ENCODE measurements around the gene WWOX. TPM values are rescaled to one million over a fixed set of nuclear protein-coding genes. Genes with fewer than 3 reads are reported as not detected.

WWOX gene
- total RNA-seq, 2 experiments from 2014 or later: 15.9 to 18.1 TPM

DNA sequence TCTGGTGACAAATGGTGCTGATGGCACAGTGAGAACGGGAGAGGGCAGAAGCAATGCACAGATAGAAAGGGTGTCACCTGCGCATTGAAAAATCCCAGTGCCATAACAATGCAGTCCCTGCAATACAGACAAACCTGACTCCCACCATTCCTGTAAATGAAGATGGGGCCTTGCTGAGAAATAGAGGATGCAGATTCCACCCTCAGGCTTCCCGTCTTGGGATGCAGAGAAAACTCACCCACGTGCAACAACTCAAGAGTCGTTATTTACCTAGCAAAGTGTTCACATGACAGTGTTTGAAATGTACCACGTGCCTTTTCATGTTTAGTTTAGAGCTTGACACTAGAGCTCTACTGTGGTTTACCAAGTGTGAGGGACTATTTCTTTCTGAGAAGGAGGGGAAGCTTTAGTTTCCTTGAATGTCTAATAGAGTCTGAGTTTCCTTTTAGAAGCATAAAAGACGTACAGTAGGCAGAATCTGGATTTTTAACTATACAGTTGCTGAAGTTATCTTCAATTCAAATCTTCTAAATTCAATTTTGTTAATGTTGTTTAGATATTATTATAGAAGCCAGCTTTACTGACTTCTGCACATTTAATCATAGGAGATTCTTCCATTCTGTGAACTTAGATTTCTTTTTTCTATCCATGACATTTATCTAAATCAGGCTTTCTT lies 35.6 kb downstream of the WWOX start:
- ChIA-PET CTCF (interaction anchor here (0.9 kb wide), 1 partner anchor 13 kb away, joined by 3 read pairs; no protein-coding TSS in a partner anchor), POLR2A (no interaction called here)

DNA sequence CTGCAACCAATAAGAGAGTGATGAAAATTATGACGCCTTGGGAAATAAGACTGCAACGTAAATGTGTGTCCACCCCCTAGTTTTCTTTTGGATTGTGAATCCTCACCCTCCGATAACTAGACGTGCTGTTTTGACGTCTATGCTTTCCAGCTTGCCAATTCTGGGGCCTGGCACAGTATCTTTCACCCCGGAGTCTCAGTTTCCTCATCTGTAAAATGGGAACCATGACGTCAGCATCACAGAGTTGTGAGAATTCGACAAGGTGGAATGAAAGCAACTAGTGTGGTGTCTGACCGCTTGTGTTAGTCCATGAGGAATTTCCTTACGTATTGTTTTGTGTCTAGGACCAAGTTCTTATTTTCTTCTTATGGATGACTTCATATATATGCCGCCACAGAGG lies 37.7 kb downstream of the WWOX start:
- ChIA-PET POLR2A (no interaction called here), CTCF (no interaction called here)

DNA sequence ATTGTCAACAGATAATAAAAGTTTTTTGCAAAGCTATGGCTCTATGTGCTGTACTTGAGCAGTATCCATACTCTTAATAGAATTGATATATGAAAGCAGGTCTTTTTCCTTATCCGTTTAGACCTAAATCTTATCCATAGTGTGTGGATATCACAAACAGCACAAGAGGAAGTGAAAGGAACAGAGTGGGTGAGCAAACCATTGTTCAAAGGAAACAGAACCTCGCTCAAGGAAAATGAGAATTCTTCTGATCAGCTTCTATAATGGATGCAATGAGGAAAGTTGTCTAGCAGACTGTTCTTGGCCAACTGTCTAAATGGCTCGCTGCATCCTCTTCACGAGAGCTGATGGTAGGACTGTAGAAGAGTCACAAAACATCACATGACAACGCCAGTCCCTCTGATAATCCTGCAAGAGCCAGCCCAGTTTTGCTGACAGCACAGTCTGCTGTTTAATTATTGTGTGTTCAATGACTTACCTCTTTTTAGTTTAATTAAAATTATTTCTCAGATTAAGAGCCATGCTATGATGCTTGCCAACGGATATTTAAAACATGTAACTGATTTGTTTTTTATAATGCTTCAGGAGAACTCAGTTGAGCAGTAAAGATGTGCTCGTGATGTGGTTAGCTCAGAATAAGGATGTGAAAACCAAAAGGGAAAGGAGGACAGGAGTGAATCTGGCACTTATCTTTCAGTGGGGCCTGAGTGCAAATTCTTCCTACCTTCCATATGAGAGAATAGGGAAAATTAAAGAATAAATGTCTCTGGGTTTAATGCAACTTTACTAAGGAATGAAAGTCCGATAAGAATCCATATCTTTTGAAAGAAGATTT lies 38.5 kb downstream of the WWOX start:
- ChIA-PET CTCF (no interaction called here), POLR2A (no interaction called here)

GRCh38 chr16:78140818-78141466 lies 41.5 kb downstream of the WWOX start:
- ChIA-PET POLR2A (no interaction called here), CTCF (no interaction called here)

DNA sequence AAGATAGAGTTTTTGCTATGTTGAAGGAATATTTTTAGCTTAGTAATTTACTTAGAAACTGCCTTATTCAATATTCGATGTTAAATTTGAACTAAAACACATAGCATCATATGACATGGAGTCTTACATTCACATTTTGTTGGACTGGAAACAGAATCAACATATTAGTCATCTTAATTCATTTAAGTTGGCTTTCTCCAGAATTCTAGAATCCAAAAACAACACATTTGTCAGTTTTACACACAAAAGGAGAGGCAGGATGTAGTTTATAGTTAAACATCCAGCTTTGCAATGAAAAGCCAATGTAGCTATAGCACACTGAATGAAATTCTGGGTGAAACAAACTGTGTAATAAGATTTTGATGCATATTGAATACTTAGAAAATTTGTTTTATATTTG lies 43.3 kb downstream of the WWOX start:
- ChIA-PET CTCF (no interaction called here), POLR2A (no interaction called here)

- CTCF ChIA-PET: no interaction called here
- POLR2A ChIA-PET: no interaction called here
Observed at GRCh38 chr16:78146807-78147206, 47.4 kb downstream of the WWOX start.

DNA sequence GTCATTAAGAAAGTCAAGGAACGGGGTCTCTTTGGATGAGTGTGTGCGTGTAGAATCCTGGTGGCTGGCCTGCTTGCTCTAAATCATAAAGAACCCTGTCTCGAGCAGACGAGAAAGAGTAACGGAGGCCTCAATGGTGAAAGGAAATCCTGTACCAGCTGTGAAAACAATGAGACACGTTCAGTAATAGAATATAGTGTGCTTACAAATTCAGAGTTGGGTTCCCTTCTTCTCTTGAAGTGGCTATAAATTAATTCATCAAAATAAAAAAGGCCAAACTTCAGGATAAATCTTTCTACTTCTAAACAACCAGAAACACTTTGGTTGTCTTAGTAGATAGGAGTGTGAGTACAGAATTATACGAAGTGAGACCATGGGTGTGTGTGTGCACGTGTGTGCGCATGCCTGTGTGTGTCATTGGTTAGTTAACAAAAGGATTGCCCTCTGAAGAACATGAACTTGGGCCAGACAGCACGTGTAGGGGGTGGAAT lies 48.5 kb downstream of the WWOX start:
- ChIA-PET POLR2A (no interaction called here), CTCF (no interaction called here)

DNA sequence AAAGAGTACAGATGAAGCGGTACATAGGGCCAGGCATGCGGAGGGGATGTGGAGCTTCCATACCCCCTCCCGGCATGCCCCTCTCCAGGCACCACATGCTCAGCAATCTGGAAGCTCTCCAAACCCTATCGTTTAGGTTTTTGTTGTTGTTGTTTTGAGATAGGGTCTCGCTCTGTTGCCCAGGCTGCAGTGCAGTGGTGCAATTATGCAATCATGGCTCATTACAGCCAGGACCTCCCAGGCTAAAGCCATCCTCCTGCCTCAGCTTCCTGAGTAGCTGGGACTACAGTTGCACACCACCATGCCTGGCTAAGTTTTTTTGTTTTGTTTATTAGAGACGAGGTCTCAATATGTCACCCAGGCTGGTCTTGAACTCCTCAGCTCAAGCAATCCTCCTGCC lies 50.8 kb downstream of the WWOX start:
- ChIA-PET CTCF (interaction anchor here (1.0 kb wide), 1 partner anchor 10 kb away, joined by 3 read pairs; no protein-coding TSS in a partner anchor), POLR2A (no interaction called here)

DNA sequence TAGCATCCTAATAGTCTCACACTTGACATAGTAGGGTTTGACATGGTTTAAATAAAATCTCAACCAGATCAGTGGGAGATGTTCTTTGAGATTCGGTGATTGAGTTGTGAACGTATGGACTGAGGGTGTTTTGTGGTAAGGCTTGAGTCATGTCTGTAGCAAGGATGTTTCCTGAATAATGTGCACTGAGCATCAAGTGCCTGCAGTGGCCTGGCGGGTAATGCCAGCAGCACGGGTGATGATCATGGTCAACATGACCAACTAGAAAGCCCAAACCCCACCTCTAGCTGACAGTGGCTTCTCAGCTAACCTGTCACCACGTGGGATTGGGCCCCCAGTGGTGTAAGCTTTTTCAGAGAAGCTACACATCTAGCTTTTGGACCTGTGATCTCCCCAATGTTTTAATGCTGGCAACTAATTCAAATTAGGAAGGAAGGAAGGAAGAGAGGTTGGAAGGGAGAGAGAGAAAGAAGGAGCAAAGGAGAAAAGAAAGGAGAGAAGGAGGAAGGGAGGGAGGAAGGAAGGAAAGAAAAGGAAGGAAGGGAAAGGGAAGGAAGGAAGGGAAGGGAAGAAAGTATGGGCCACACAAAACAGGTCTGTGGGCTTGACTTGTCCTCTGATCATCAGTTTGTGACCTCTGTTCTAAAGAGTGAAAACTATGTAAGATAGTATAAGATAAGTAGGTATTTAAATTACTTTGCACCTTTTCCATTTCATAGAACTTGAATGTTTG lies 55.4 kb downstream of the WWOX start:
- ChIA-PET POLR2A (interaction anchor here (0.7 kb wide), 1 partner anchor 915 kb away, joined by 8 read pairs; no protein-coding TSS in a partner anchor), CTCF (interaction anchor here (0.7 to 1.4 kb wide), 2 partner anchors 75 to 80 kb away, joined by 5 read pairs; no protein-coding TSS in a partner anchor)

DNA sequence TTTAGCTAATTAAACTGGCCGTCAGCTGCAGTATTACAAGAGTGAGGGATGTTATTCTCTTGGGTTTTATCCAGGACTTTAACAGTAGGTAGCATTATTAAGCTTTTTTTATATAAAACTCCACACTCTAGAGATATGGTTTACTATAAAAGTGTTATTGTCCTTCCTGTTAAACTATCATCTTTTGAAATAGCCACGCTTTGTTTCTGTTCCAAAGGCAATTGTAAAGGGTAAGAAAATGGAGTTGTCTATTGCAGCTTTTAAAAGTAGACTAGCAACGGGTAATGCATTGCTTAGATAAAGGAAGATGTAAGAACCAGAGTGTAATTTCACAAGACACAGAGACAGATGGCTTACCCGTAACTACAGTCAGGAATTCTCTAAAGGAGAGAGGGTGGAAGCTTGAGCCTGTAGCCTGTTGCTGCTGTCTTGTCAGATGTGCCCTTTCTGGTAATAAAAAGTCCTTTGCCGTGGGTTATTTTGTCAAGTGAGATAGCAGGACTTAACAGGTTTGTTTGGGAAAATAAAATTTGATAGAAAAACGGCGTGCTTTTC lies 56.4 kb downstream of the WWOX start:
- CTCF ChIA-PET: interaction anchor here (1.4 kb wide), 1 partner anchor 79 kb away, joined by 5 read pairs; no protein-coding TSS in a partner anchor
- POLR2A ChIA-PET: no interaction called here

DNA sequence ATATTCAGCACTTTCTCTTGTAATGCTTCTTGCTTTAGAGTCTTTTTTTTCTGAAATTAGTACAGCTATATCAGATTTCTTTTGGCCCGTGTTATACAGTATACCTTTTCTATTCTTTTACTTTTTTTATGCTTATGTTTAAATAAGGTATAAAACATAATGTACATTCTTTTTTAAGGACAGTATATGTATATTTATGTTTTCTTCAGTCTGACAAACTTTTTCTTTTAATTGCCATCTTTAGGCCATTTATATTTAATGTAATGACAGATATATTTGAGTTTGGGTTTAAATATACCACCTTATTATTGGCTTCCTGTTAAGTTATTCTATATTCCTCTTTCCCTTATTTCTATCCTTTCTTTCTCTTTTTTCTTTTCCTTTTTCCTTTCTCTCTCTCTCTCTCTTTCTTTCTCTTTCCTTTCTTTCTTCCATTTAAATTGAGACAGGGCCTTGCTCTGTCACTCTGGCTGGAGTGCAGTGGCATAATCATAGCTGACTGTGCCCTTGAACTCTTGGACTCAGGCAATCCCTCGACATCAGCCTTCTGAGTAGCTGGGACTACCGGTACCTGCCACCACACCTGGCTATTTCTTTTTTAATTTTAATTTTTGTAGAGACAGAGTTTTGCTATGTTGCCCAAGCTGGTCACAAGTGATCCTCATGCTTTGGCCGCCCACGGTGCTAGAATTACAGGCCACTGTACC lies 61.7 kb downstream of the WWOX start:
- ChIA-PET POLR2A (no interaction called here), CTCF (no interaction called here)

GRCh38 chr16:78163772-78164670 lies 64.6 kb downstream of the WWOX start:
- ChIA-PET POLR2A (no interaction called here), CTCF (no interaction called here)

GRCh38 chr16:78170494-78170933 lies 71.1 kb downstream of the WWOX start:
- ChIA-PET POLR2A (no interaction called here), CTCF (no interaction called here)

GRCh38 chr16:78175287-78175686 lies 75.8 kb downstream of the WWOX start:
- POLR2A ChIA-PET: no interaction called here

DNA sequence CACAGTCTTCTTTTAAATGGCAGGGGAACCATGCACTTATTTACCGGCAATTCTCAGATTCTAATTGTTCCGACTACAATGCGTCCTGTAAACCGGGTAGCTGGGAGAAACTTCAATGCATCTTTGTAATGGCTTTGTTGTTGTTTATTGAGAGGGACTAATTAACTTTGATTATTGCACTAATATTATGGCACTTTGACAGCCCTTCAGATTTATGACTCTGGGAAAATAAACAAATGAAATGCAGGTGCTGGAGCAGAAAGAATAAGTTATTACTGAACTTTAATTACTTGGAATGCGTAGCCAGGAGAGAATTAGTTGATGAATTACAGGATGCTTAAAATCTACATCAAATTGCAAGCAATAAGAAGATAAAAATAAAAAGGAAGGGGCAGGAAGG lies 77.0 kb downstream of the WWOX start:
- ChIA-PET CTCF (no interaction called here), POLR2A (no interaction called here)

More at GRCh38 chr16:78175287-78175686, 75.8 kb downstream of the WWOX start:
- CTCF ChIA-PET: no interaction called here

DNA sequence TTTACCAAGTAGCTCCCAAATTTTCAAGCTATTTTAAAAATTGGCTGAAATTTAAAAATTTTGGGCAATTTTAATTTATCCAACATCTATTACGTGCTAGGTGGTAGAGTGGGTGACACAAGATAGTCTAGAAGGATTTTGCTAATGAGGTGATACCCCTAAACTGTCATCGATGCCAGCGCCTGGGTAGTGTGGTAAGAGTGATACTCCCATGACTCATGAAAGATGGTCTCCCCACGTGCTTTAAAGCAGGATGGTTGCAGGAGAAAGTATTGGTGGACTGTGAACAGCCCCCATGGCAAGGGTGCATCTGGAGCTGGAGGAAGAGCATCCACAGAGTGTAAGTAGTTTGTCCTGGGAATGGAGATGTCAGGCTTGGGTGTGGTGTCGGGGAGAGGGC lies 77.8 kb downstream of the WWOX start:
- ChIA-PET CTCF (no interaction called here), POLR2A (no interaction called here)

DNA sequence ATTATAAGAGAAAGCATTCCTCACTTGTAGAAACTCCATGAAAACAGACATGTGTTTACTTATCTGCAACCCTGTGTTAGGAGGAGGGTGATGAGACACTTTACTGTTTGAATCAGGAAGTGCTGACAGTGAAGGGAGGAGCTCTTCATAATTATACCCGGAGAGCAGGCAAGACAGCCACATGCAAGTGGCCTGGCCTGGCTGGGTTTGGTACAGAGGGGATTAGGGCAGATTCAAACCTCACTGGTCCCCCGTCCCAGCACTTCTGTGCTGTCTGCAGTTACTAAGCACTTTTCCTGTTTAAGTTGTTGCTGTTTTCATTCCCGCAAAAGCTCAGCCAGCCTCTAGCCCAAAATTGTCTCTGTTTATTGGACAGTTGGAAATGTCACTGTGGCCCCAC lies 78.5 kb downstream of the WWOX start:
- ChIA-PET POLR2A (no interaction called here), CTCF (interaction anchor here (0.6 kb wide), 1 partner anchor 14 kb away, joined by 5 read pairs; no protein-coding TSS in a partner anchor)

GRCh38 chr16:78179666-78180065 lies 80.2 kb downstream of the WWOX start:
- ChIA-PET POLR2A (no interaction called here), CTCF (no interaction called here)
